Measurements from ENCODE around the gene PRKG2. TPM values are rescaled to one million over a fixed set of nuclear protein-coding genes. Genes with fewer than 3 reads are reported as not detected.

Gene PRKG2
- total RNA-seq, 1 experiment from 2014 or later: not detected

DNA sequence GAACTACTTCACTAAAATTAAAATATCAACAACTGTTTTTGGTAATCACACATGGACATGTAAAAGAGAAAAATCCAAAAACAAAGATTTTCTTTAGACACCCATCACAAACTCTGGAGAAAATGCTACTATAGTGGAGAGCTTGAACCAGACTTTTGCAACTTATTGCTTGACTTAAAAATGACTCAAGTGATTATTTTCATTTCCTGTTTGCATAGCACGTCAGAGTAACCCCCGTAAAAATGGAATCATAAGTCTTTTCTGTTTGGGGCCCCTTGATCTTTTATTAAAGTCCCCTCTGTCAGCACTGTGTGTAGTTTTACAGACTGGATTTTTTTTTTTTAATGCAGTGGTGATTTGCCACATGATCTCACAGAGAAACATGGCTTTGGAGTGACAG, 79.5 kb downstream of the PRKG2 start:
- H3K27me3 ChIP-seq (replicated peaks; ENCODE audit: insufficient read depth, low read depth, low read length, poor library complexity): no peaks in the 10 kb centered on the region
- no peaks in the 10 kb centered on the region for H3K36me3 ChIP-seq (ENCODE audit: insufficient read depth, low read length, poor library complexity, severe bottlenecking)
- H3K4me1 ChIP-seq (ENCODE audit: insufficient read depth, low read length, poor library complexity, severe bottlenecking): no peaks in the 10 kb centered on the region
- H3K4me3 ChIP-seq (ENCODE audit: low read depth, low read length, poor library complexity, severe bottlenecking): no peak overlapping the region
- POLR2A ChIA-PET (ENCODE audit: low non-redundant PET): no interaction called here
- TF ChIP-seq, protein P1, sequence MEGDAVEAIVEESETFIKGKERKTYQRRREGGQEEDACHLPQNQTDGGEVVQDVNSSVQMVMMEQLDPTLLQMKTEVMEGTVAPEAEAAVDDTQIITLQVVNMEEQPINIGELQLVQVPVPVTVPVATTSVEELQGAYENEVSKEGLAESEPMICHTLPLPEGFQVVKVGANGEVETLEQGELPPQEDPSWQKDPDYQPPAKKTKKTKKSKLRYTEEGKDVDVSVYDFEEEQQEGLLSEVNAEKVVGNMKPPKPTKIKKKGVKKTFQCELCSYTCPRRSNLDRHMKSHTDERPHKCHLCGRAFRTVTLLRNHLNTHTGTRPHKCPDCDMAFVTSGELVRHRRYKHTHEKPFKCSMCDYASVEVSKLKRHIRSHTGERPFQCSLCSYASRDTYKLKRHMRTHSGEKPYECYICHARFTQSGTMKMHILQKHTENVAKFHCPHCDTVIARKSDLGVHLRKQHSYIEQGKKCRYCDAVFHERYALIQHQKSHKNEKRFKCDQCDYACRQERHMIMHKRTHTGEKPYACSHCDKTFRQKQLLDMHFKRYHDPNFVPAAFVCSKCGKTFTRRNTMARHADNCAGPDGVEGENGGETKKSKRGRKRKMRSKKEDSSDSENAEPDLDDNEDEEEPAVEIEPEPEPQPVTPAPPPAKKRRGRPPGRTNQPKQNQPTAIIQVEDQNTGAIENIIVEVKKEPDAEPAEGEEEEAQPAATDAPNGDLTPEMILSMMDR (conservative IDR thresholded peaks at IDR 0.05; ENCODE audit: low read depth, low read length): no peak
- no peak for TF ChIP-seq EZH2 (IDR thresholded peaks at IDR 0.05; ENCODE audit: borderline replicate concordance, low read depth, low read length, poor library complexity, severe bottlenecking)
- H3K27ac ChIP-seq (ENCODE audit: low read depth, low read length, poor library complexity, severe bottlenecking): no peak overlapping the region
- CTCF ChIA-PET: no interaction called here
- BruUV-seq (replicated peaks): no TSS peak
- intact Hi-C loops (cut with micrococcal nuclease; ENCODE audit: unreplicated experiment): no loop called here
- H3K9me3 ChIP-seq (ENCODE audit: low read depth, low read length, poor library complexity, severe bottlenecking): no peaks in the 10 kb centered on the region
- no peak for DNase-seq (ENCODE audit: low spot score)

GRCh38 chr4:81131563-81131962, 83.5 kb downstream of the PRKG2 start:
- CTCF ChIA-PET: no interaction called here
- Histone ChIP-seq H3K27me3 (replicated peaks; ENCODE audit: insufficient read depth, low read depth, low read length, poor library complexity) (no peaks in the 10 kb centered on the region), H3K27ac (ENCODE audit: low read depth, low read length, poor library complexity, severe bottlenecking) (no peak overlapping the region), H3K36me3 (ENCODE audit: insufficient read depth, low read length, poor library complexity, severe bottlenecking) (no peaks in the 10 kb centered on the region), H3K4me3 (ENCODE audit: low read depth, low read length, poor library complexity, severe bottlenecking) (no peak overlapping the region), H3K4me1 (ENCODE audit: insufficient read depth, low read length, poor library complexity, severe bottlenecking) (no peaks in the 10 kb centered on the region), H3K9me3 (ENCODE audit: low read depth, low read length, poor library complexity, severe bottlenecking) (no peaks in the 10 kb centered on the region)
- TF ChIP-seq, protein P1 (conservative IDR thresholded peaks at IDR 0.05; ENCODE audit: low read depth, low read length): no peak
- no peak for TF ChIP-seq EZH2 (IDR thresholded peaks at IDR 0.05; ENCODE audit: borderline replicate concordance, low read depth, low read length, poor library complexity, severe bottlenecking)
- no peak for DNase-seq (ENCODE audit: low spot score)
- intact Hi-C loops (cut with micrococcal nuclease; ENCODE audit: unreplicated experiment): no loop called here
- POLR2A ChIA-PET (ENCODE audit: low non-redundant PET): no interaction called here
- no TSS peak for BruUV-seq (replicated peaks)

GRCh38 chr4:81131066-81131465, 84.0 kb downstream of the PRKG2 start:
- intact Hi-C loops (cut with micrococcal nuclease; ENCODE audit: unreplicated experiment): no loop called here
- Histone ChIP-seq H3K27me3 (replicated peaks; ENCODE audit: insufficient read depth, low read depth, low read length, poor library complexity) (no peaks in the 10 kb centered on the region), H3K4me1 (ENCODE audit: insufficient read depth, low read length, poor library complexity, severe bottlenecking) (no peaks in the 10 kb centered on the region), H3K4me3 (ENCODE audit: low read depth, low read length, poor library complexity, severe bottlenecking) (no peak overlapping the region), H3K36me3 (ENCODE audit: insufficient read depth, low read length, poor library complexity, severe bottlenecking) (no peaks in the 10 kb centered on the region), H3K27ac (ENCODE audit: low read depth, low read length, poor library complexity, severe bottlenecking) (no peak overlapping the region), H3K9me3 (ENCODE audit: low read depth, low read length, poor library complexity, severe bottlenecking) (no peaks in the 10 kb centered on the region)
- TF ChIP-seq, protein P1 (conservative IDR thresholded peaks at IDR 0.05; ENCODE audit: low read depth, low read length): no peak
- no peak for TF ChIP-seq EZH2 (IDR thresholded peaks at IDR 0.05; ENCODE audit: borderline replicate concordance, low read depth, low read length, poor library complexity, severe bottlenecking)
- POLR2A ChIA-PET (ENCODE audit: low non-redundant PET): no interaction called here
- no TSS peak for BruUV-seq (replicated peaks)
- no peak for DNase-seq (ENCODE audit: low spot score)
- CTCF ChIA-PET: no interaction called here

Data from A673 (cell line).